Left renal pelvis (tissue), 4 donors: ENCODE results near the gene ZNF483. TPM values are rescaled to one million over a fixed set of nuclear protein-coding genes. Genes with fewer than 3 reads are reported as not detected.
"Not testable (repeated sequence)": the region's sequence is repeated elsewhere in the genome, so short reads cannot be mapped to it uniquely, and the experiment has no call there.

Source experiments
- DNase-seq, 4 donors: peaks; one replicate each; pipeline ENCODE4 v3.0.0-alpha.2; 2013; ENCODE audit warnings: low read depth in 4 of 4, low spot score in 3 of 4
- polyA plus RNA-seq, 4 donors: library from polyadenylated mRNA; unstranded; fragments of 120-200 nt; gene quantifications; one replicate each; pipeline ENCODE4 v1.2.1, GENCODE V29; 2013; ENCODE audit not compliant: insufficient read length in 4 of 4

The ZNF483 gene
- polyA plus RNA-seq, 4 donors = 2.6 to 4.9 (median 3.4) TPM

GRCh38 chr9:111604054-111604615 lies 79.2 kb downstream of the ZNF483 start:
- no peak for DNase-seq

GRCh38 chr9:111605041-111605559 lies 80.1 kb downstream of the ZNF483 start:
- DNase-seq = no peak

GRCh38 chr9:111610149-111610548 lies 85.2 kb downstream of the ZNF483 start:
- no peak for DNase-seq

GRCh38 chr9:111610845-111611244 lies 85.9 kb downstream of the ZNF483 start:
- peak in 1 of 4 donors; percentile 62 for DNase-seq

- no peak for DNase-seq
Measured at GRCh38 chr9:111613436-111614040, 88.6 kb downstream of the ZNF483 start.

- DNase-seq = no peak
Measured at GRCh38 chr9:111615928-111616327, 90.9 kb downstream of the ZNF483 start.

GRCh38 chr9:111617349-111617748 lies 92.4 kb downstream of the ZNF483 start:
- not testable (repeated sequence) for DNase-seq

GRCh38 chr9:111621895-111622480 lies 97.0 kb downstream of the ZNF483 start:
- DNase-seq = no peak

- no peak for DNase-seq
Measured at GRCh38 chr9:111622626-111623025, 97.6 kb downstream of the ZNF483 start.

Other genes with a start within 250 kb of the ZNF483 start
- not detected for gene OR2K2, start 195.0 kb upstream of the ZNF483 start, polyA plus RNA-seq
- gene ECPAS, start 40.8 kb upstream of the ZNF483 start, polyA plus RNA-seq = 10 to 100 TPM; 59.0 to 83.4 (median 79.6) TPM
- 100 to 1,000 TPM in 3 of 4 donors, 10 to 100 TPM in 1; 43.6 to 331 (median 219) TPM for gene PTGR1, start 74.5 kb downstream of the ZNF483 start, polyA plus RNA-seq
- 10 to 100 TPM; 14.0 to 16.9 (median 16.0) TPM for gene DNAJC25, start 106.2 kb downstream of the ZNF483 start, polyA plus RNA-seq
- gene GNG10, start 136.4 kb downstream of the ZNF483 start, polyA plus RNA-seq = 10 to 100 TPM; 48.6 to 80.6 (median 60.8) TPM